HS-5 (cell line): ENCODE measurements around the gene TAAR2.
"Not testable (repeated sequence)": the region's sequence is repeated elsewhere in the genome, so short reads cannot be mapped to it uniquely, and the experiment has no call there.

Experiments used
- DNase-seq: peaks from one replicate; pipeline ENCODE4 v3.0.0-alpha.2; 2012; ENCODE audit warnings: low read depth

Gene TAAR2, protein sequence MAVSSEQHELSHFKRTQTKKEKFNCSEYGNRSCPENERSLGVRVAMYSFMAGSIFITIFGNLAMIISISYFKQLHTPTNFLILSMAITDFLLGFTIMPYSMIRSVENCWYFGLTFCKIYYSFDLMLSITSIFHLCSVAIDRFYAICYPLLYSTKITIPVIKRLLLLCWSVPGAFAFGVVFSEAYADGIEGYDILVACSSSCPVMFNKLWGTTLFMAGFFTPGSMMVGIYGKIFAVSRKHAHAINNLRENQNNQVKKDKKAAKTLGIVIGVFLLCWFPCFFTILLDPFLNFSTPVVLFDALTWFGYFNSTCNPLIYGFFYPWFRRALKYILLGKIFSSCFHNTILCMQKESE

DNA sequence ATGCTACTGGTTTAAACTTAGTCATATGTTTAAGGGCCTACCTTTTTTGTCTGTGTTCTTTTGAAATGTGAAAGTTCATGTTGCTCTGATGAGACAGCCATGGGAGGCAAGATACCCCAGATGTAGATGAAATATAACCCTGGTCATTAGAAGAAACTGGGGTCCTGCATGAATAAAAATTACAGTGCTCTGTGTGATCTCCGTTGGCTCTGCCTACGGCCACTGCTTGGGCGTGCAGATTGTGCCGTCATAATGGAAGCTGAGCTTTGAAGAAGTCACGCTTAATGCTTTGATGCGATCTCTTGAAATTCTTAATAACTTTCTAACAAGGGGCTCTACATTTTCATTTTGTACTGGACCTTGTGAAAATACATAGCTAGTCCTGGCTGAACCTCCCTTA, at the start of gene TAAR2:
TSS of gene TAAR2 (minus strand) at position 101 of the 400 bp plus-strand sequence. CDS start at position 101, 0 bp downstream.
- DNase-seq, result no peak

DNA sequence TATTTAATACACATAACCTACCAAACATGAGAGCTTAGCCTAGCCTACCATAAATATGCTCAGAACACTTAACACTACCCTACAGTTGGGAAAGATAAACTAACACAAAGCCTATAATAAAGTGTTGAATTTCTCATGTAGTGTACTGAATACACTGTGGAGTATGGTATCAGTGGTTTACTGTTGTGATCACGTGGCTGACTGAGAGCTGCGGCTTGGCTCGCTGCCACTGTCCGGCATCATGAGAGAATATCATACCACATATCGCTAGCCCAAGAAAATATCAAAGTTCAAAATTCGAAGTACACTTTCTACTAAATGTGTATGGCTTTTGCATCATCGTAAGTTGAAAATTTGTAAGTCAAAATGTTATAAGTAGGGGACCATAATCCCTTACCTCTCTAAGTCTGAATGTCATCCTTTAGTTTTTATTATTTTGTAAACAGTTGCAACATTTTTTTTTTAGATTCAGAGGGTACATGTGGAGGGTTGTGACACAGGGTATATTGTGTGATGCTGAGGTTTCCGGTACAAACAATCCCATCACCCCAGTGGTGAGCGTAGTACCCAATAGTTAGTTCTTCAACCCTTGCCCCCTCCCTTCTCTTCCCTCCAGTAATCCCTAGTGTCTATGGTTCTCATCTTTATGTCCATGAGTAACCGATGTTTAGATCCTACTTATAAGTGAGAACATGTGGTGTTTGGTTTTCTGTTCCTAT, 49.5 kb upstream of the TAAR2 start:
- DNase-seq, result no peak

DNA sequence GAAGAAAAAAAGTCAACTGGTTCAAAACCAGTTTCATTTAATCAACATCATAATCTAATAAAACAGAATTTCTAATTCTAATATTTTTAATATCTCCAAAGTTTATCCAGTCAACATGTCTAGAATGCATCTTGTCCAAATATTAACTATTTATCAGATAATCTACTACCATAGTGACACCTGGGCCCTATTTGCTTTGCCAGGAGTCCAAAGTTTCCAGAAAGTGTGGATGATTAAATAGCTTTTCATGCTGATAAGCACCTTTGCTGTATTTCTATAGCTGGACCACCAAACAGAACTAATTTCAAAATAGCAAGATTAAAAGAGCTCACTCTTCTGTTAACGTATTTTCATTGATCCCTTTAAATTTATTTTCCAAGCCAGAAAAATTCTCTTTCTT, 47.2 kb upstream of the TAAR2 start:
- no peak for DNase-seq

DNA sequence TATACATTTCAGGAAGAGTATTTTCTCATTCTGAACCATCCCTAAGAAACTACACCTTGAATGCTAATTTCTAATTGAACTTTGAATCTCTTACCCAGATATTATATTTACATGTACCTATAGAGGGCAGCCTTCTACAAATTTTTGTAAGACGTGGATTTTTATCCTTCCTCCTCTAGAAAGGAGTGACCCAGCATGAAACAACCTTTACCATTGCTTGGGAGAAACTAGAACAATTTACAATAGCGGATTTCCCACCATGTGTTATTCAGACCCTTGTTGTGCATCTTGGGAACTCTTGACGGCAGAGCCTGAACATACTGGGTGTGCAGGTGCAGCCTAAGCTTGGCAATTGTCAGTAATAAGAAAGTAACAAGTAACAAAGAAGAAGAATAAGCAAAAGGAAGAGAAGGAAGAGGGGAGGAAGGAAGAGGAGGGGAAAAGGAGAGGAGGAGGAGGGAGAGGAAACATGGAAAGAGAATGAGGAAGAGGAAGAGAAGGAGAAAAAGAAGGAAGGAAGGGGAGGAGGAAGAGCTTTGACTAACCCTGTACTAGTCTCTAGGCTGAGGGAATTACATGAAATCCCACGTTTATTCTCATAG, 45.7 kb upstream of the TAAR2 start:
- DNase-seq, result no peak

DNA sequence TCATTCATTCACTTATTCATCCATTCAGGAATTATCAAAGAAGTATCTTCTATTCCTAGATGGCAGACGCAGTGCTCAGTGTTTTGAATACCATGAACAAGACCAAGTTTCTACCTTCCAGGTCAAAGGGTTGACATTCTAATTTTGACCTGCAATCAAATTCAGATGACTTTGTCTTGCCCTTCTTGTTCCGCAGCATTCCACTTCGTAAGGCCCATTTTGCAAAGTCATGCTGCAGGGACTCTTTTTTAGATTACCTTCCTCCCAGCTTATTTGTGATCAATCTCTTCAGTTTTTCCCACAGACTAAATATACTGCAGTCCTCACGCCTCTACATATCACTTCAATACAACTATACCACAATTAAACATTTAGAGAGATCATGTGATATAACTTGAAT, 42.0 kb upstream of the TAAR2 start:
- no peak for DNase-seq

DNA sequence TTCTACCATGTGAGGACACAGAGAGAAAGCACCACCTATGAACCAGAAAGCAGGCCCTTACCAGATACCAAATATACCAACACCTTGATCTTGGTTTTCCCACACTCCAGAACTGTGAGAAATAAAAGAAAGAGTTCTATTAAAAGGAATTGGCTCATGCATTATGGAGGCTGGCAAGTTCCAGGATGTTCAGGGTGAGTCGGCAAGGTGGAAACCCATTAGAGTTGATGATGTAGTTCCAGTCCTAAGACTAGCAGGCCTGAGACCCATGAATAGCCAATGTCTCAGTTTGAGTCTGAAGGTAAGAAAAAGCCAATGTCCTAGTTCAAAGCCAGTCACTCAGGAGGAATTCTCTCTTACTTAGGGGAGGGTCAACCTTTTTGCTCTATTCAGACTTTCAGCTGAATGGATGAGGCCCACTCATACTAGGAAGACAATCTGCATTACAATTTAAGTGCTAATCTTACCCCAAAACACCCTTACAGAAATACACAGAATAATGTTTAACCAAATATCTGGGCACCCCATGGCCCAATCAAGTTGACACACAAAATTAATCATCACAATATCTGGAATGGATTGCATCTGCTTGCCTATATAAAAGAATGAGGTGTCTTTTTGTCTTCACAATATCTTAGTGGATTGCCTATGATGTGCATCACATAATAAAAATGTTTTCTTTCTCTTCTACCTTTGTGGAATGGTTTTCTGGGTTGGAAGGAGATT, 40.4 kb upstream of the TAAR2 start:
- no peak for DNase-seq

DNA sequence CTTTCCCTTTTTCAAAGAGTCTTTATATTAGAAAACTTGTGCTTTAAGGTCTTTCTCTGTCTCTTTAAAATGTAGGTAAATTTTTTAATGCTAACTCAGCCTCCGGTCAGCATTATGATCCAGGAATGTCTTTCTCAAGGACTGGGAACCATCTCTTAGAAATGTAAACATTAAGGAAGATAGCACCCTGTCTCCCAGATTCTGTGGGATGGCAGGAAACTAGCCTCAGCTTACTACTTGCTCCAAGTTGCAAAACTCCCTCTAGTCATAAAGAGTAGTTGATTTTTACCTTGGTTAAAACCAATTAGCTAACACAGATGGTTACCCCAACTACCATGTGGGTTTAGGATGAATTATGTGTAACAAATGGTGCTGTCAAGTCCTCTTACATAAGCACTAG, 39.6 kb upstream of the TAAR2 start:
- no peak for DNase-seq

DNA sequence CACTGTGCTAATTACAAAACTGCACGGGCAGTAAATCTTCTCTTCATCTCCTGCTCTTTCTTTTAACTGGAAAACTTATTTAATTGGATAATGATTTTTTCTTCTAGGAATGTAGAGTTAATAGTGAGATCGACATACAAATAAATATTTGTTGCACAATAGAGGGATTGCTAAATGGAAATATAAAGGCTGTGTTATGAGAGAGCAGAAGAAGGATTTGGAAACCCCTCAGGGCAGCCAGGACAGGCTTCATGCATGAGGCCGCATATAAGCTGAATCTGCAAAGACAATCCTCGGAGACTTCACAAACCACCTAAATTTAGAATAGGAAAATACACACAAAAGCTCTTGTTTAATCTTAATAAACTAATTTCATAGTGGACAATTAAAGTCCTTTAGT, 37.8 kb upstream of the TAAR2 start:
- DNase-seq, result no peak

DNA sequence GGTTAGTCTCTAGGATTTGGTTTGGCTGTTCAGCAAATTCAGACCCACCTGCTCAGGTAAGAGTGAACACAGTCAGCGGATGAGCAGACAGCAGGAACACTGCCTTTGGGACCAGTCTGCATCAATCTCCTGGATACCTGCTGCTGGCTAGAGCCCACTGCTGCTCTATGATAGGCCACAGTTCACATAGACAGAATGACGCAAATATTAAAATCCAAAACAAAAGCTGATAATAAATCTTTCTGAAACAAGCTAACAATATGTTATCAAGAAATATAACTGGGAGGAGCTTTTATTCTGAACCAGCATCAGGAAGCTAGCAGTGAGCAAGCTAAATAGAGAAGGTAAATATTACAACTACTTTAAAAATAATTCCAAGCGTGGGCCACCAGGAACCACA, 35.0 kb upstream of the TAAR2 start, which contains the start of gene TAAR1:
TSS of gene TAAR1 (minus strand) at position 101 of the 400 bp plus-strand sequence. CDS start 13,179 bp downstream, outside the sequence.
- DNase-seq, result no peak

DNA sequence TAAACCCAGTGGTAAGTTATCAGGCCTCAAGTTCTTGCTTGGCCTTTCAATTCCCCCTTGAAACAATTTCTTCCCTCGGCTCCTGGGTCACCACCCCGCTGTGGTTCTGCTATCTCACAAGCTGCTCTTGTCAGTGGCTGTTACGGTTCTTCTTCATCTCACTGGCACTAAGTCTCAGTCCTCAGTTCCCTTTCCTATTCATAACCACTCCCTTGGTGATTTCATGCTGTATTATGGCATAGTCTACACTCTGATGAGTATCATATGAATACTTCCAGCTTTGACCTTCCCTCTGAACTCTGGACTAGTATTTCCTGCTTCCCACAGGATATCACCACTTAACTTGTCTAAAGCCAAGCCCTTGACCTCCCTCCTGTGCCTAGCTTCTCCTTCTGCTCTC, 27.0 kb upstream of the TAAR2 start:
- no peak for DNase-seq

DNA sequence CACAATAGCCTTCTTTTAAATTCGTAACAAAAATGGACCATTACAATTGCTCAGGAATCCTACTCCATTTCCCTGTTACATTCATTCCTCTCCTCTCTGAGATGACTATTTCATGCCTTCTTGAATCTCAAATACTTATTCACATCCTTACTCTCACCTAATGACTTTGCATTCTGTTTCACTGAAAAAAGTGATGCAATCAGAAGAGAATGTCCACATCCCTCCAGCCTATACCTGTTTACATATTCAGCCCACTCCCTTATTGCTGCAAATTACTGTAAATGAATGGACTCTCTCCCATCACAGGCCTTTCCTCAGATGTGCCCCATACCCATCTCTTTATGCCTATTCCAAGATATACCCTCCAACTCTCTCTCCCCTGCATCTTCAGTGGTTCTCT, 26.4 kb upstream of the TAAR2 start:
- no peak for DNase-seq

DNA sequence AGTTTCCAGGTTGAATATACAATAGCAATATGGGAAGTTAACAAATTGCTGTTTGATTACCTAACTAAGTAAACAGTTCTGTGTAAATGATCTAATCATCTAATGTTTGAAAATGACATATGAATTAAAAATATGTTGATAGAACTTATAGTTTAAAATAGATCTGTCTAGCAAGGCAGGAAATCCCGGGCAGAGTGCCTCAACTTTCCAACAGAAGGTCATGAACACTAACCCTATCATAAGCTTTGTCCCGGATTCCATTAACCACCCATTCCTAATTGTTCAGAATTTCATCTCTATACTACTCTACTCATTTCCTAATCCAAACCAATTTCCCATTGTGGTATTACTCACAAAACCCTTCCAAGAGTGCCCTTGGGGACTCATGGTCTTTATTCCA, 24.8 kb upstream of the TAAR2 start:
- no peak for DNase-seq

DNA sequence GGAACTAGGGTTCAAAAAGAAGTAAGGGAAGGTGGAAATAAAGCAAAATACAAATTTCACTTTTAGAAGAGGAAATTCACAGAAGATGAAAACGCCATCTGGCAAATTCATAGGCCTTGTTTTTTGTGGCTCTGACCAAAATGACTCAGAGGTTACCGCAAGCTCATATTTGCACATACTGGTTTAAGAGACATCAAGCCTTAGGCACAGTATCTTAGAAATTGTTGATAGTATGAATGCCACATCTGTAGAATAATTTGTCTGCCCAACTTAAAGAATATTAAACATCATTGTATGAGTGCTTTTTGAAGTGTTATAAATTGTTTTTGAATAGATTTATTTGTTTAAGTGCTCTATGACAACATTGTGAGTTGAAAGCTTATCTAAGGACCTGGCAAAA, 24.3 kb upstream of the TAAR2 start:
- DNase-seq, result peak; percentile 58

DNA sequence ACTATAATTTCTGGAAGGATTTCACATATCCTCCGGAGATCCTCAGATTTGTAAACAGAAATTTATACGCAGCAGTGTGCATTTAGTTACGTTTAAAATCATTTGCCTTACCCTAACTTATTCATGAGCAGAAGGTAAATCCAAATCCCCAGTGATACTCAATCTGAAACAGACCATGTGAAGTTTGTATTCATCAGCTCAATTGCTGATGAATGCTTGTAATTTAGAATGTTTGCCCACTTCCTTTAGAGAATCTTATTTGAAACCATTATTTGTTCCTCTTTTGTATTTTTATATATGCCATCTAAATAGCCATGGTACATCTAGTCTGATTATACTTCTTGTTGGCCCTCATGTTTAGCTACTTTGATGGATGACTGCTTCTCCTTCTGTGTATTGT, 19.5 kb upstream of the TAAR2 start:
- DNase-seq, result no peak

DNA sequence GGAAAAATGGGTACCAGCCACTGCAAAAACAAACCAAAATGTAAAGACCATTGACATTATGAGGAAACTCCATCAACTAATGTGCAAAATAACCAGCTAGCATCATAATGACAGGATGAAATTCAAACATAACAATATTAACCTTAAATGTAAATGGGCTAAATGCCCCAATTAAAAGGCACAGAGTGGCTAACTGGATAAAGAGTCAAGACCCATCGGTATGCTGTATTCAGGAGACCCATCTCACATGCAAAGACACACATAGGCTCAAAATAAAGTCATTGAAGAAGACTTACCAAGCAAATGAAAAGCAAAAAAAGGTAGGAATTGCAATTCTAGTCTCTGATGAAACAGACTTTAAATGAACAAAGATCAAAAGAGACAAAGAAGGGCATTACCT, 13.1 kb upstream of the TAAR2 start:
- DNase-seq, result not testable (repeated sequence)

DNA sequence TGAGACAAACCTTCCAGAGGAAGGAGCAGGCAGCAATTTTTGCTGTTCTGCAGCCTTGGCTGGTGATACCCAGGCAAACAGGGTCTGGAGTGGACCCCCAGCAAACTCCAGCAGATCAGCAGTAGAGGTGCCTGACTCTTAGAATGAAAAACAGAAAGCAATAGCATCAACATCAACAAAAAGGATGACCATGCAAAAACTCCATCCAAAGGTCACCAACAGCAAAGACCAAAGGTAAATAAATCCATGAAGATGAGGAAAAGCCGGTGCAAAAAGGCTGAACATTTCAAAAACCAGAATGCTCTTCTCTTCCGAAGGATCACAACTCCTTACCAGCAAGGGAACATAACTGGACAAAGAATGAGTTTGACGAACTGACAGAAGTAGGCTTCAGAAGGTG, 11.8 kb upstream of the TAAR2 start:
- not testable (repeated sequence) for DNase-seq

DNA sequence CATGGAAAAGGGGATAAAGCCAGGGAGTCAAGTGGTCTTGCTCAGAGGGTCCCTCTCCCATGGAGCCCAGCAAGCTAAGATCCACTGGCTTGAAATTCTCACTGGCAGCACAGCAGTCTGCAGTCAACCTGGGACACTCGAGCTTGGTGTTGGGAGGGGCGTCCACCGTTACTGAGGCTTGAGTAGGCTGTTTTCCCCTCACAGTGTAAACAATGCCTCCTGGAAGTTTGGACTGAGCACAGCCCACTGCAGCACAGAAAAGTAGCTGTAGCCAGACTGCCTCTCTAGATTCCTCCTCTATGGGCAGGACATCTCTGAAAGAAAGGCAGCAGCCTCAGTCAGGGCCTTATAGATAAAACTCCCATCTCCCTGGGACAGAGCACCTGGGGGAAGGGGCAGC, 11.2 kb upstream of the TAAR2 start:
- not testable (repeated sequence) for DNase-seq

DNA sequence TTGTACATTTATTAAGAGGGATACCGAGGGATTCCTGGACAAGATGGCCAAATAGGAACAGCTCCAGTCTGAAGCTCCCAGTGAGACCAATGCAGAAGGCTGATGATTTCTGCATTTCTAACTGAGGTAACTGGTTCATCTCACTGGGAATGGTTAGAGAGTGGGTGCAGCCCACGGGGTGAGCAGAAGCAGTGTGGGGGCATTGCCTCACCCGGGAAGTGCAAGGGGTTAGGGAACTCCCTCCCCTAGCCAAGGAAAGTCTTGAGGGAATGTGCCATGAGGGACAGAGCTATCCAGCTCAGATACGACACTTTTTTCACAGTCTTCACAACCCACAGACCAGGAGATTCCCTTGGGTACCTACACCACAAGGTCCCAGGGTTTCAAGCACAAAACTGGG, 10.7 kb upstream of the TAAR2 start:
- DNase-seq, result no peak

DNA sequence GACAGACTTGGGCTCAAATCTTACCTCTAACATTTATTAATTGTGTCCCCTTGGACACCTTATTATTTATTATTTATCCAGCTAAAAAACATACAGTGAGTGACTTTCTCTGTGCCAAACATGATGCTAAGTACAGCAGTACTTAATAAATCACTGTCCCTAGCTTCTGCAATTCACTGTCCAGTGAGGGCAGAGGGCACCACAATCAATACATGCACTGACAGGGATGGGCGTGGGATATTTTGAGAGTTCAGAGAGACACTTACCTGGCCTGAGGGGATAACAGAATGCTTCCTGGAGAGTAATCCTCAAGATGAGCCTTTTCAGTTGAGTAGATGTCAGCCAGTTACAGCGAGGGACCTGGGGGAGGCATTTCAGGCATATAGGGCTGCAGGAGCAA, 9.3 kb upstream of the TAAR2 start:
- no peak for DNase-seq

DNA sequence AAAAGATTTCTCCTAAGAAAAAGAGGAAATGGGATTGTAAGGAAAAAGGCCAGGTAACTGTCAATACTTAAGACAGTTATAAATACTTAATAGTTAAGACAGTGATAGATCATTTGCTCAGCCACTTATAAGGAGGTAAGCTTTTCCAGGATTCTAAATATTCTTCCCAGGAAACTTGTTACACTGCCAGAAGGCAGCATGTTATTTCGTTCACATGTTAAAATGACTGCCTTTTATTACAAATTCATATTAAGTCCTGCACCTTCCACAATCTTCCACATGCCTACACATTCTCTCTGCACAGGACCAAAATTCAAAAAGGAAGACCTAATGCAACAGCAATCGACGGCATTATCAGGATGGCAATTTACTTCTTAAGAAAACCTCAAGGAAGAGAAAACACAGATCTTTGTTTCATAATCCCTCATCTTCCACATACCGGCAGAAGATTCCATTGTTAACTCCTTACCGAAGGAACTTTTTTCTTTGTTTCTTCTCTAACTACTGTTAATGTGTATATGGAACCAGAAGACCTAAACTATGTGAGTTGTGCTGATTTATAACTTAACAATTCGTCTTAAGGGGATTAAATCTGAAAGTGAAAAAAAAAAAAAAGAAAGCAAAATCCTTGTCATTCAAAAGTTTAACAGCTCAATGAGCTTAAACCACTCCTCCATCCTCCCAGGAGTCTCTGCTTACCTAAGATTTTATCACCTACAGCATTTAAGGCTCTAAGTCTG, 799 bp downstream of the TAAR2 start:
- DNase-seq, result no peak

DNA sequence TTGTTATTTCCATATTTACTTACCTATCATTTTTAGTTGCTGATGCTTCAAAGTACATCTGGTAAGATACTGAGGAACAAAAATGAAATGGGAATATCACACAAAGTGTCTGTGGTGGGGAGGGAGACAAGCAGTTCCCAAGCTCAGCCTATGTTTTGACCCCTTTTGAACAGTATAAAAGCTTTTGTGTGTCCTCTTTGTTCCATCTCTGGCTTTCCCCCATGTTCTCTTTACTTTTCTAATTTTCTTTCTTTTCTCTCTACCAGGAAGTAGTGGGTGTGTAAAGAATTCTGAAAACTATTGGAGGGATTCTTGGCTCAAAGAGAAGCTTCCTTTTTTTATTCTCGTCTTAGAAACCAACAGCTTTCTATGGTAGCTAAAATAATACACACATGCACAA, 7.4 kb downstream of the TAAR2 start:
- no peak for DNase-seq

DNA sequence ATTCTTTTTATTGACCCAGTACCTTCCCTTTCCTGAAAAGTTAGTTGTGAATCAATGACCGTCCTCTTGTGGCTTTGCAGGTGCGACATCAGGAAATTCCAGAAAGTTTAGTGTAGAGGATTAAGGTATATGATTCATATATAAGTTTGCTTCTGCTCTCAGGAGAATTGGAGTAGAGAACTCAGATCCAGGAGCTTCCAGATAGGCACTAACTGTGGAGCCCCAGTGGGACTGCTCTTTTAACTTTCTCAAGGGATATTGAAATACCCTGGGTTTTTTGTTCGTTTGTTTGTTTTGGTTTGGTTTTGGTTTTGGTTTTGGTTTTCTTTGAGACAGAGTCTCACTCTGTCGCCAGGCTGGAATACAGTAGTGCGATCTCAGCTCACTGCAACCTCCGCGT, 9.5 kb downstream of the TAAR2 start:
- no peak for DNase-seq
